Measurements from ENCODE around the gene EBI3.
A peak's percentile ranks its signal among the peaks of the same experiment; 100 is the strongest.
"Not testable (repeated sequence)": the region's sequence is repeated elsewhere in the genome, so short reads cannot be mapped to it uniquely, and the experiment has no call there.

Gene EBI3

DNA sequence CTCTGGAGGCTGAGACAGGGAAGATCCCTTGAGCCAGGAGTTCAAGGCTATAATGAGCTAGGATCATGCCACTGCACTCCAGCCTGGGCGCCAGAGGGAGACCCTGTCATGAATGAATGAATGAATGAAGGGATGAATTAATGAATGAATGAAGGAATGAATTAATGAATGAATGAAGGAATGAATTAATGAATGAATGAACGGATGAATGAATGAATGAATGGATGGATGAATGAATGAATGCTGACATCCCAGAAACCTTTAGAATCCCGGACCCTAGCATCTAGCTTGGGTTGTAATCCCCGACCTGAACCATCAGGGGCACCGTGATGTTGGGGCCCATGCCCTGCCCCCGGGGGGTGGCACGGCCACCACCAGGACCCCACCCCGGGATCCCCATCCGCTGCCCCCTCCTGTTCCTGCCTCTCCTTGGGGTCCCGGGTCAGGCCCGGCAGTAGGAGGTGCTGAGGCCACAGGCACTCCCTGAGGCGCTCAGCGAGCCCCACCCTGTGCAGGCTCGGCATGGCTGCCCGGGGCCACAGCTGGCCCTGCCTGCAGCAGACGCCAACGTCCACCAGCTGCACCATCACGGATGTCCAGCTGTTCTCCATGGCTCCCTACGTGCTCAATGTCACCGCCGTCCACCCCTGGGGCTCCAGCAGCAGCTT is 3.4 kb downstream of the EBI3 start:
- no peak for DNase-seq
- Histone ChIP-seq H3K4me3 (ENCODE audit: low read depth, low read length) (no peak overlapping the region), H3K27me3 (no peaks in the 10 kb centered on the region), H3K9me3 (no peaks in the 10 kb centered on the region), H3K4me1 (no peaks in the 10 kb centered on the region), H3K36me3 (no peaks in the 10 kb centered on the region)
- TF ChIP-seq, protein P1, sequence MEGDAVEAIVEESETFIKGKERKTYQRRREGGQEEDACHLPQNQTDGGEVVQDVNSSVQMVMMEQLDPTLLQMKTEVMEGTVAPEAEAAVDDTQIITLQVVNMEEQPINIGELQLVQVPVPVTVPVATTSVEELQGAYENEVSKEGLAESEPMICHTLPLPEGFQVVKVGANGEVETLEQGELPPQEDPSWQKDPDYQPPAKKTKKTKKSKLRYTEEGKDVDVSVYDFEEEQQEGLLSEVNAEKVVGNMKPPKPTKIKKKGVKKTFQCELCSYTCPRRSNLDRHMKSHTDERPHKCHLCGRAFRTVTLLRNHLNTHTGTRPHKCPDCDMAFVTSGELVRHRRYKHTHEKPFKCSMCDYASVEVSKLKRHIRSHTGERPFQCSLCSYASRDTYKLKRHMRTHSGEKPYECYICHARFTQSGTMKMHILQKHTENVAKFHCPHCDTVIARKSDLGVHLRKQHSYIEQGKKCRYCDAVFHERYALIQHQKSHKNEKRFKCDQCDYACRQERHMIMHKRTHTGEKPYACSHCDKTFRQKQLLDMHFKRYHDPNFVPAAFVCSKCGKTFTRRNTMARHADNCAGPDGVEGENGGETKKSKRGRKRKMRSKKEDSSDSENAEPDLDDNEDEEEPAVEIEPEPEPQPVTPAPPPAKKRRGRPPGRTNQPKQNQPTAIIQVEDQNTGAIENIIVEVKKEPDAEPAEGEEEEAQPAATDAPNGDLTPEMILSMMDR (IDR thresholded peaks at IDR 0.05; ENCODE audit: low read depth, low read length), result no peak

DNA sequence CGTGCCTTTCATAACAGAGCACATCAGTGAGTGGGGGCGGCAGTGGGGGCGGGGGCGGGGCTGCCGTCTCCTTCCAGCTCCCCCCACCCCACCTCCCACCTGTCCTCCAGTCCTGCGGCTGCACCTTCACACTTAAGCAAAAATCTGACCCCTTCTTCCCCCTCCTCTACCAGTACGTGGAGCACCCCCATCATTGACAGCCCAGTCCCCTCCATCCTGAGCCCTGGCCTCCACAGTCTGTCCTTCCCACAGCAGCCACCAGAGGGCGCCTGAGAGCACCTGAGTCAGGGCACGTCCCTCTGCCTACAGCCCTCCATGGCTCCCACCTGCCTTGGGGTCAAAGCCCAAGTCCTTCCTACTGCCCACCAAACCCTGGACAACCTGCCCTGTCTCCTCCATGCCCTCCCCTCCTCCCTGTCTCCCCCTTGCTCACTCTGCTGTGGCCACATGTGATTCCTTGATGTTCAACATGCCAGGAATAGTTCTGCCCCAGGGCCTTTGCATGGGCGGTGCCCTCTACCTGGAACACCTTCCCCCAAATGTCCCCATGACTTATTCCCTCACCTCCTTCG is 4.0 kb downstream of the EBI3 start:
- Histone ChIP-seq H3K9me3 (no peaks in the 10 kb centered on the region), H3K36me3 (no peaks in the 10 kb centered on the region), H3K4me1 (no peaks in the 10 kb centered on the region), H3K4me3 (ENCODE audit: low read depth, low read length) (no peak overlapping the region), H3K27me3 (no peaks in the 10 kb centered on the region)
- peak; percentile 71 for DNase-seq
- TF ChIP-seq, protein P1 (IDR thresholded peaks at IDR 0.05; ENCODE audit: low read depth, low read length), result peak; percentile 80

DNA sequence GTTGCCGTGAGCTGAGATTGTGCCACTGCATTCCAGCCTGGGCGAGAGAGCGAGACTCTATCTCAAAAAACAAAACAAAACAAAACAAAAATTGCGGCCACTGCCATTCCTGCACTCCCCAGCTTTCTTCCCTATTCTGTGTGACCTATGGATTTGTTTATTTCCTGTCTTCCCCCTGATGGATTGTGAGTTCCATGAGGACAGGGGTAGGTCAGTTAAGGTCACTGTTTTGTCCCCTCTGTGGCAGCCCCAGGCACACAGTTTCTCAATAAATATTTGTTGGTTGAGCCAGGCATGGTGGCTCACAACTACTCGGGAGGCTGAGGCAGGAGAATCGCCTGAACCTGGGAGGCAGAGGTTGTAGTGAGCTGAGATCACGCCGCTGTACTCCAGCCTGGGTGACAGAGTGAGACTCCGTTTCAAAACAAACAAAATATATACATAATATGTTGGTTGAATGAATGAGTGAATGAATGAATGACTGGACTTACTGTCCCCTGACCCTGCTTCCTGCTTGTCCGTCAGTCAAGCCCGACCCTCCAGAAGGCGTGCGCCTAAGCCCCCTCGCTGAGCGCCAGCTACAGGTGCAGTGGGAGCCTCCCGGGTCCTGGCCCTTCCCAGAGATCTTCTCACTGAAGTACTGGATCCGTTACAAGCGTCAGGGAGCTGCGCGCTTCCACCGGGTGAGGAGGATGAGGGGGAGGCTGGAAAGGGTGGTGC is 5.0 kb downstream of the EBI3 start:
- H3K9me3 ChIP-seq, result no peaks in the 10 kb centered on the region
- no peaks in the 10 kb centered on the region for H3K4me1 ChIP-seq
- H3K27me3 ChIP-seq, result no peaks in the 10 kb centered on the region
- H3K4me3 ChIP-seq (ENCODE audit: low read depth, low read length), result no peak overlapping the region
- TF ChIP-seq, protein P1 (IDR thresholded peaks at IDR 0.05; ENCODE audit: low read depth, low read length), result no peak
- no peak for DNase-seq
- no peaks in the 10 kb centered on the region for H3K36me3 ChIP-seq

DNA sequence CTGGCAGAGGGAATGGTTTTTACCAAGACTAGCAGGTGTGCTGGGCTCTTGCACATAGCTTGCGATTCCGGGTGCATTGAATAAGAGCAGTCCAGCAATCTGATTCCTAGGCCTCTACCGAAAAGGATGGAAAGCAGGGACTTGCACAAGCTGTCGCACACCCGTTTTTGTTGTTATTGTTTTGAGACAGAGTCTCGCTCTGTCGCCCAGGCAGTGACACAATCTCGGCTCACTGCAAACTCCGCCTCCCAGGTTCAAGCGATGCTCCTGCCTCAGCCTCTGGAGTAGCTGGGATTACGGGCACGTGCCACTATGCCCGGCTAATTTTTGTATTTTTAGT is 5.5 kb downstream of the EBI3 start:
- no peak for DNase-seq
- no peaks in the 10 kb centered on the region for H3K4me1 ChIP-seq
- H3K4me3 ChIP-seq (ENCODE audit: low read depth, low read length), result no peak overlapping the region
- TF ChIP-seq, protein P1 (IDR thresholded peaks at IDR 0.05; ENCODE audit: low read depth, low read length), result no peak
- H3K36me3 ChIP-seq, result no peaks in the 10 kb centered on the region
- H3K9me3 ChIP-seq, result no peaks in the 10 kb centered on the region
- H3K27me3 ChIP-seq, result no peaks in the 10 kb centered on the region

DNA sequence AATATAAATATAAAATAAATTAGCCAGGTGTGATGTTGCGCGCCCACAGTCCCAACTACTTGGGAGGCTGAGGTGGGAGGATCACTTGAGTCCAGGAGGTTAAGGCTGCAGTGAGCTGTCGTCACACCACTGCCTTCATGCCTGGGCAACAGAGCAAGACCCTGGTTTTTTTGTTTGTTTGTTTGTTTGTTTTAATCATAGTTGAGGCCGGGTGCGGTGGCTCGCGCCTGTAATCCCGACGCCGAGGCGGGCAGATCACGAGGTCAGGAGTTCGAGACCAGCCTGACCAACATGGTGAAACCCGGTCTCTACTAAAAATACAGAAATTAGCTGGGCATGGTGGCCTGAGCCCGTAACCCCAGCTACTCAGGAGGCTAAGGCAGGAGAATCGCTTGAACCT is 8.2 kb downstream of the EBI3 start:
- H3K4me1 ChIP-seq; DNase-seq; H3K9me3 ChIP-seq; H3K27me3 ChIP-seq; H3K36me3 ChIP-seq; H3K4me3 ChIP-seq (ENCODE audit: low read depth, low read length): not testable (repeated sequence)

DNA sequence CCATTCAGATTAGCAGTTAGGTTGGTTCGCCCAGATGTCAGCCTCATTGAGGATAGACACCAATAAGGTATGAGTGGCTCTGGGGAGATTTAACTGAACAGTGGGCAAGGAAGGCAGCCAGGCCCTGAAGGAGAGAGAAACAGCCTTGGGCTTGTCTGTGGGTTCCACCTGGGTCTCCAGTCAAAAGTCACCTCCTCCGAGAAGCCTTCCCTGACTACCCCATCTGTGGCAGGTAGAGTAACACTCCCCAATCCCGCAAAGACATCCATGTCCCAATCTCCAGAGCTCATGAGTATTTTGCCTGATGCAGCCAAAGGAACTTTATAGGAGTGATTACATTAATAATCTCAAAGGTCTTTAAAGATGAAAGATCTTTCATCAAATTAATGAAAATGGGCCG is 9.5 kb downstream of the EBI3 start:
- no peak for DNase-seq
- Histone ChIP-seq H3K36me3 (no peaks in the 10 kb centered on the region), H3K4me3 (ENCODE audit: low read depth, low read length) (no peak overlapping the region), H3K4me1 (no peaks in the 10 kb centered on the region), H3K9me3 (peaks cover 7% of the 10 kb centered on the region), H3K27me3 (no peaks in the 10 kb centered on the region)
- TF ChIP-seq, protein P1 (IDR thresholded peaks at IDR 0.05; ENCODE audit: low read depth, low read length), result no peak

All from BE2C (cell line).